Mesendoderm (in vitro differentiated cells): ENCODE measurements around the gene PAK5.

Source experiments
- DNase-seq: peaks from one replicate; pipeline ENCODE4 v3.0.0; 2013
- H2AK5ac ChIP-seq: 2 replicates; pipeline ENCODE4 v1.6.1; 2013; ENCODE audit warnings: low read length, inconsistent platforms
- H2BK120ac ChIP-seq: 2 replicates; pipeline ENCODE4 v1.6.1; 2013; ENCODE audit warnings: low read depth, mild to moderate bottlenecking, low read length, moderate library complexity, mixed read lengths
- H2BK15ac ChIP-seq: replicated peaks from 2 replicates; pipeline ENCODE4 v1.6.1; 2013; ENCODE audit warnings: low read depth, mild to moderate bottlenecking, moderate library complexity
- H2BK5ac ChIP-seq: 2 replicates; pipeline ENCODE4 v1.6.1; 2013; ENCODE audit warnings: low read length, inconsistent platforms
- H3K18ac ChIP-seq: 2 replicates; pipeline ENCODE4 v1.6.1; 2013; ENCODE audit warnings: mild to moderate bottlenecking, low read length, mixed read lengths
- H3K23ac ChIP-seq: one replicate; pipeline ENCODE4 v1.6.1; 2013; ENCODE audit warnings: low read length
- H3K27ac ChIP-seq: 2 replicates; pipeline ENCODE4 v1.5.1; 2013; ENCODE audit warnings: low read depth, mild to moderate bottlenecking, inconsistent platforms, low read length, moderate library complexity
- H3K27me3 ChIP-seq: 2 replicates; pipeline ENCODE4 v1.6.1; 2013; ENCODE audit warnings: low read length, control low read depth, mild to moderate bottlenecking, inconsistent platforms; ENCODE audit not compliant: insufficient read depth, poor library complexity
- H3K36me3 ChIP-seq: 2 replicates; pipeline ENCODE4 v1.6.1; 2013; ENCODE audit warnings: low read length, inconsistent platforms; ENCODE audit not compliant: control insufficient read depth, insufficient read depth
- H3K4ac ChIP-seq: one replicate; pipeline ENCODE4 v1.6.1; 2013; ENCODE audit warnings: low read depth, mild to moderate bottlenecking, low read length, moderate library complexity
- H3K4me1 ChIP-seq: 2 replicates; pipeline ENCODE4 v1.6.1; 2013; ENCODE audit warnings: low read depth, low read length, inconsistent platforms; ENCODE audit not compliant: control insufficient read depth
- H3K4me2 ChIP-seq: 2 replicates; pipeline ENCODE4 v1.6.1; 2013; ENCODE audit warnings: low read length
- H3K4me3 ChIP-seq: 2 replicates; pipeline ENCODE4 v1.5.1; 2013; ENCODE audit warnings: mild to moderate bottlenecking, low read length
- H3K56ac ChIP-seq: one replicate; pipeline ENCODE4 v1.6.1; 2013; ENCODE audit warnings: low read length
- H3K79me1 ChIP-seq: 2 replicates; pipeline ENCODE4 v1.6.1; 2013; ENCODE audit warnings: low read length, inconsistent platforms
- H3K79me2 ChIP-seq: 2 replicates; pipeline ENCODE4 v1.6.1; 2013; ENCODE audit warnings: mild to moderate bottlenecking, low read length; ENCODE audit not compliant: control insufficient read depth, insufficient read depth
- H3K9ac ChIP-seq: 2 replicates; pipeline ENCODE4 v1.6.1; 2013; ENCODE audit warnings: low read length, inconsistent platforms
- H4K5ac ChIP-seq: one replicate; pipeline ENCODE4 v1.6.1; 2013; ENCODE audit warnings: low read length
- H4K8ac ChIP-seq: one replicate; pipeline ENCODE4 v1.6.1; 2013; ENCODE audit warnings: low read depth, mild to moderate bottlenecking, control low read depth, low read length, moderate library complexity
- WGBS: extraction: QIAGEN DNeasy Blood & Tissue Kit; methylation state at CpG from one replicate; pipeline ENCODE4 v1.1.7; 2013; ENCODE audit warnings: low lambda C conversion rate, missing lambda C conversion rate; ENCODE audit not compliant: insufficient coverage; ENCODE audit errors: extremely low coverage; 5-methylcytosine and 5-hydroxymethylcytosine counted together

Gene PAK5

GRCh38 chr20:9629831-9630230 lies 209.0 kb downstream of the PAK5 start:
- no peaks in the 10 kb centered on the region for H3K36me3 ChIP-seq
- no CpG with 5 or more reads among the region's 5 CpGs for WGBS
- H3K4me1 ChIP-seq: no peaks in the 10 kb centered on the region

GRCh38 chr20:9628589-9628988 lies 210.3 kb downstream of the PAK5 start:
- no peaks in the 10 kb centered on the region for H3K27me3 ChIP-seq
- no CpG with 5 or more reads among the region's 2 CpGs for WGBS

More at GRCh38 chr20:9629831-9630230, 209.0 kb downstream of the PAK5 start:
- Histone ChIP-seq H4K8ac (no peak overlapping the region), H3K4me3 (no peak overlapping the region), H2BK5ac (no peak overlapping the region), H3K9ac (no peak overlapping the region), H3K79me2 (no peaks in the 10 kb centered on the region), H2BK120ac (no peak overlapping the region), H3K27ac (no peak overlapping the region), H3K4ac (no peak overlapping the region), H3K18ac (no peak overlapping the region), H3K79me1 (no peaks in the 10 kb centered on the region), H2BK15ac (no peak overlapping the region), H4K5ac (no peak overlapping the region), H3K4me2 (no peak overlapping the region), H3K27me3 (no peaks in the 10 kb centered on the region), H2AK5ac (no peak overlapping the region), H3K56ac (no peak overlapping the region), H3K23ac (no peak overlapping the region)
- no peak for DNase-seq

GRCh38 chr20:9628141-9628540 lies 210.7 kb downstream of the PAK5 start:
- H3K27ac ChIP-seq: no peak overlapping the region
- no peak overlapping the region for H2BK120ac ChIP-seq
- H3K9ac ChIP-seq: no peak overlapping the region
- no peak overlapping the region for H3K56ac ChIP-seq
- no peak overlapping the region for H2BK15ac ChIP-seq
- no peak overlapping the region for H3K4me2 ChIP-seq
- H3K18ac ChIP-seq: no peak overlapping the region
- no peak for DNase-seq
- no peak overlapping the region for H4K8ac ChIP-seq
- no peaks in the 10 kb centered on the region for H3K79me1 ChIP-seq
- H3K4ac ChIP-seq: no peak overlapping the region
- H3K23ac ChIP-seq: no peak overlapping the region
- no peak overlapping the region for H4K5ac ChIP-seq
- no peak overlapping the region for H2BK5ac ChIP-seq
- no peak overlapping the region for H2AK5ac ChIP-seq
- H3K4me3 ChIP-seq: no peak overlapping the region
- H3K27me3 ChIP-seq: no peaks in the 10 kb centered on the region
- H3K36me3 ChIP-seq: no peaks in the 10 kb centered on the region
- H3K4me1 ChIP-seq: no peaks in the 10 kb centered on the region
- H3K79me2 ChIP-seq: no peaks in the 10 kb centered on the region

More at GRCh38 chr20:9628589-9628988, 210.3 kb downstream of the PAK5 start:
- Histone ChIP-seq H3K79me2 (no peaks in the 10 kb centered on the region), H3K79me1 (no peaks in the 10 kb centered on the region), H4K5ac (no peak overlapping the region), H2AK5ac (no peak overlapping the region), H3K4ac (no peak overlapping the region), H3K4me1 (no peaks in the 10 kb centered on the region), H3K56ac (no peak overlapping the region), H2BK120ac (no peak overlapping the region), H3K4me2 (no peak overlapping the region), H3K23ac (no peak overlapping the region), H3K9ac (no peak overlapping the region), H2BK5ac (no peak overlapping the region), H3K27ac (no peak overlapping the region), H4K8ac (no peak overlapping the region), H3K18ac (no peak overlapping the region), H3K4me3 (no peak overlapping the region), H3K36me3 (no peaks in the 10 kb centered on the region), H2BK15ac (no peak overlapping the region)
- peak; percentile 33 for DNase-seq

- no peak overlapping the region for H2AK5ac ChIP-seq
- no peak overlapping the region for H3K27ac ChIP-seq
- no peaks in the 10 kb centered on the region for H3K27me3 ChIP-seq
- no peak overlapping the region for H3K4me3 ChIP-seq
- no peak overlapping the region for H3K18ac ChIP-seq
- H3K79me2 ChIP-seq: no peaks in the 10 kb centered on the region
- no peak overlapping the region for H3K56ac ChIP-seq
- H3K4me2 ChIP-seq: no peak overlapping the region
- no peak overlapping the region for H2BK120ac ChIP-seq
- H3K4me1 ChIP-seq: no peaks in the 10 kb centered on the region
- H3K79me1 ChIP-seq: no peaks in the 10 kb centered on the region
- H4K8ac ChIP-seq: no peak overlapping the region
- no peak overlapping the region for H2BK15ac ChIP-seq
- H3K9ac ChIP-seq: no peak overlapping the region
- no peaks in the 10 kb centered on the region for H3K36me3 ChIP-seq
- no CpG with 5 or more reads among the region's 3 CpGs for WGBS
- H3K23ac ChIP-seq: no peak overlapping the region
- H3K4ac ChIP-seq: no peak overlapping the region
- no peak overlapping the region for H2BK5ac ChIP-seq
- DNase-seq: no peak
- no peak overlapping the region for H4K5ac ChIP-seq
Observed at GRCh38 chr20:9627219-9627618, 211.7 kb downstream of the PAK5 start.

- no peaks in the 10 kb centered on the region for H3K4me1 ChIP-seq
- no peak overlapping the region for H2BK5ac ChIP-seq
- no peaks in the 10 kb centered on the region for H3K27me3 ChIP-seq
- H3K36me3 ChIP-seq: no peaks in the 10 kb centered on the region
- H3K4ac ChIP-seq: no peak overlapping the region
- WGBS: no CpG with 5 or more reads among the region's 3 CpGs
- H2AK5ac ChIP-seq: no peak overlapping the region
- no peak overlapping the region for H3K18ac ChIP-seq
- no peak overlapping the region for H3K27ac ChIP-seq
- no peak overlapping the region for H2BK120ac ChIP-seq
- no peak overlapping the region for H3K4me2 ChIP-seq
- no peak overlapping the region for H3K9ac ChIP-seq
- DNase-seq: no peak
- no peak overlapping the region for H3K23ac ChIP-seq
- H4K8ac ChIP-seq: no peak overlapping the region
- H3K79me2 ChIP-seq: no peaks in the 10 kb centered on the region
- no peak overlapping the region for H3K56ac ChIP-seq
- H3K4me3 ChIP-seq: no peak overlapping the region
- no peaks in the 10 kb centered on the region for H3K79me1 ChIP-seq
- no peak overlapping the region for H4K5ac ChIP-seq
- no peak overlapping the region for H2BK15ac ChIP-seq
Observed at GRCh38 chr20:9626357-9626756, 212.5 kb downstream of the PAK5 start.

- Histone ChIP-seq H3K79me2 (no peaks in the 10 kb centered on the region), H3K4ac (no peak overlapping the region), H3K27me3 (no peaks in the 10 kb centered on the region), H4K8ac (no peak overlapping the region), H2BK120ac (no peak overlapping the region), H3K18ac (no peak overlapping the region), H2BK15ac (no peak overlapping the region), H3K79me1 (no peaks in the 10 kb centered on the region), H3K27ac (no peak overlapping the region), H3K56ac (no peak overlapping the region), H4K5ac (no peak overlapping the region), H3K4me1 (no peaks in the 10 kb centered on the region), H3K4me3 (no peak overlapping the region), H3K36me3 (no peaks in the 10 kb centered on the region), H3K23ac (no peak overlapping the region), H2BK5ac (no peak overlapping the region), H3K4me2 (no peak overlapping the region), H3K9ac (no peak overlapping the region), H2AK5ac (no peak overlapping the region)
- WGBS: no CpG with 5 or more reads among the region's 5 CpGs
- DNase-seq: peak; percentile 65
Observed at GRCh38 chr20:9617940-9618339, 220.9 kb downstream of the PAK5 start.
